ENCODE results near the gene FOXS1. TPM values are rescaled to one million over a fixed set of nuclear protein-coding genes. Genes with fewer than 3 reads are reported as not detected.

FOXS1 gene
- total RNA-seq, 1 donor from 2014 or later, result not detected

- Mint-ChIP-seq H3K27me3 (ENCODE audit: low read depth) (no peaks in the 10 kb centered on the region), H3K4me3 (ENCODE audit: low read depth) (no peak overlapping the region)
Observed at GRCh38 chr20:31842471-31843157, 2.8 kb downstream of the FOXS1 start.

DNA sequence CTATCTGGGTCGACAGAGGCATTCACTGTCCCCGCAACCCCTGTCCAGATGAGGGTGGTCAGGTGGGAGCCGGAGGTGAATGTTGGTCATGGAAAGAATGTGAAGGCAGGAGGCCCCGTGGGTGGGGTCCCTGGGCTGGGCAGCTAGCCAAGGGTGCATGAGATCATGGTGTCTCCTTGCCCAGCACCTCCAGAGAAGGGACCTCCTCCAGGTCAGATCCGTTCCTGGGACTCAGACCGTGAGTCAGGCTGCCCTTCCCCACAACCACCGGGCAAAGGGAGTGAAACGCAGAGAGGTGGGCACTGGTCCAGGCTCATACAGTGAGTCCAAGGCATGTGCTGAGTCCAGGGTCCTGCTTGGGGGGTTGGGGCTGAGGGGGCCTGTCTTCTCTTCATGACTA, 3.5 kb downstream of the FOXS1 start:
- Mint-ChIP-seq H3K36me3 (ENCODE audit: low read depth) (no peaks in the 10 kb centered on the region), H3K27me3 (ENCODE audit: low read depth) (no peaks in the 10 kb centered on the region), H3K4me1 (ENCODE audit: low read depth) (no peaks in the 10 kb centered on the region), H3K9me3 (no peaks in the 10 kb centered on the region), H3K27ac (no peak overlapping the region), H3K4me3 (ENCODE audit: low read depth) (no peak overlapping the region)
- no peak for DNase-seq (ENCODE audit: low spot score)
- intact Hi-C loops (cut with micrococcal nuclease), result no loop called here

More at GRCh38 chr20:31842471-31843157, 2.8 kb downstream of the FOXS1 start:
- intact Hi-C loops (cut with micrococcal nuclease), result no loop called here
- Mint-ChIP-seq H3K27ac (no peak overlapping the region), H3K4me1 (ENCODE audit: low read depth) (no peaks in the 10 kb centered on the region), H3K9me3 (no peaks in the 10 kb centered on the region), H3K36me3 (ENCODE audit: low read depth) (no peaks in the 10 kb centered on the region)
- DNase-seq (ENCODE audit: low spot score), result no peak

GRCh38 chr20:31840906-31841816, 4.2 kb downstream of the FOXS1 start:
- no peaks in the 10 kb centered on the region for H3K9me3 Mint-ChIP-seq
- no peaks in the 10 kb centered on the region for H3K36me3 Mint-ChIP-seq (ENCODE audit: low read depth)
- intact Hi-C loops (cut with micrococcal nuclease), result no loop called here
- H3K27me3 Mint-ChIP-seq (ENCODE audit: low read depth), result no peaks in the 10 kb centered on the region
- H3K27ac Mint-ChIP-seq, result no peak overlapping the region
- H3K4me3 Mint-ChIP-seq (ENCODE audit: low read depth), result no peak overlapping the region
- peaks cover 3% of the 10 kb centered on the region for H3K4me1 Mint-ChIP-seq (ENCODE audit: low read depth)
- DNase-seq (ENCODE audit: low spot score), result no peak

GRCh38 chr20:31839782-31840487, 5.5 kb downstream of the FOXS1 start:
- no peaks in the 10 kb centered on the region for H3K36me3 Mint-ChIP-seq (ENCODE audit: low read depth)
- H3K4me1 Mint-ChIP-seq (ENCODE audit: low read depth), result peaks cover 7% of the 10 kb centered on the region
- no peaks in the 10 kb centered on the region for H3K9me3 Mint-ChIP-seq
- no peaks in the 10 kb centered on the region for H3K27me3 Mint-ChIP-seq (ENCODE audit: low read depth)
- no peak overlapping the region for H3K27ac Mint-ChIP-seq
- no peak overlapping the region for H3K4me3 Mint-ChIP-seq (ENCODE audit: low read depth)
- intact Hi-C loops (cut with micrococcal nuclease), result no loop called here
- DNase-seq (ENCODE audit: low spot score), result no peak

- intact Hi-C loops (cut with micrococcal nuclease), result no loop called here
Observed at GRCh38 chr20:31838646-31839292, 6.6 kb downstream of the FOXS1 start.

GRCh38 chr20:31837896-31838397, 7.5 kb downstream of the FOXS1 start:
- intact Hi-C loops (cut with micrococcal nuclease), result no loop called here
- Mint-ChIP-seq H3K27ac (no peak overlapping the region), H3K36me3 (ENCODE audit: low read depth) (no peaks in the 10 kb centered on the region), H3K4me1 (ENCODE audit: low read depth) (peaks cover 7% of the 10 kb centered on the region), H3K4me3 (ENCODE audit: low read depth) (no peak overlapping the region), H3K9me3 (no peaks in the 10 kb centered on the region), H3K27me3 (ENCODE audit: low read depth) (no peaks in the 10 kb centered on the region)
- no peak for DNase-seq (ENCODE audit: low spot score)

More at GRCh38 chr20:31838646-31839292, 6.6 kb downstream of the FOXS1 start:
- no peaks in the 10 kb centered on the region for H3K9me3 Mint-ChIP-seq
- no peak overlapping the region for H3K27ac Mint-ChIP-seq
- no peaks in the 10 kb centered on the region for H3K27me3 Mint-ChIP-seq (ENCODE audit: low read depth)
- no peak for DNase-seq (ENCODE audit: low spot score)
- no peaks in the 10 kb centered on the region for H3K36me3 Mint-ChIP-seq (ENCODE audit: low read depth)
- peaks cover 7% of the 10 kb centered on the region for H3K4me1 Mint-ChIP-seq (ENCODE audit: low read depth)
- H3K4me3 Mint-ChIP-seq (ENCODE audit: low read depth), result no peak overlapping the region

GRCh38 chr20:31836853-31837608, 8.4 kb downstream of the FOXS1 start:
- Mint-ChIP-seq H3K27me3 (ENCODE audit: low read depth) (no peaks in the 10 kb centered on the region), H3K4me3 (ENCODE audit: low read depth) (no peak overlapping the region), H3K9me3 (no peaks in the 10 kb centered on the region), H3K36me3 (ENCODE audit: low read depth) (no peaks in the 10 kb centered on the region), H3K4me1 (ENCODE audit: low read depth) (peaks cover 7% of the 10 kb centered on the region), H3K27ac (no peak overlapping the region)
- DNase-seq (ENCODE audit: low spot score), result no peak
- intact Hi-C loops (cut with micrococcal nuclease), result no loop called here

DNA sequence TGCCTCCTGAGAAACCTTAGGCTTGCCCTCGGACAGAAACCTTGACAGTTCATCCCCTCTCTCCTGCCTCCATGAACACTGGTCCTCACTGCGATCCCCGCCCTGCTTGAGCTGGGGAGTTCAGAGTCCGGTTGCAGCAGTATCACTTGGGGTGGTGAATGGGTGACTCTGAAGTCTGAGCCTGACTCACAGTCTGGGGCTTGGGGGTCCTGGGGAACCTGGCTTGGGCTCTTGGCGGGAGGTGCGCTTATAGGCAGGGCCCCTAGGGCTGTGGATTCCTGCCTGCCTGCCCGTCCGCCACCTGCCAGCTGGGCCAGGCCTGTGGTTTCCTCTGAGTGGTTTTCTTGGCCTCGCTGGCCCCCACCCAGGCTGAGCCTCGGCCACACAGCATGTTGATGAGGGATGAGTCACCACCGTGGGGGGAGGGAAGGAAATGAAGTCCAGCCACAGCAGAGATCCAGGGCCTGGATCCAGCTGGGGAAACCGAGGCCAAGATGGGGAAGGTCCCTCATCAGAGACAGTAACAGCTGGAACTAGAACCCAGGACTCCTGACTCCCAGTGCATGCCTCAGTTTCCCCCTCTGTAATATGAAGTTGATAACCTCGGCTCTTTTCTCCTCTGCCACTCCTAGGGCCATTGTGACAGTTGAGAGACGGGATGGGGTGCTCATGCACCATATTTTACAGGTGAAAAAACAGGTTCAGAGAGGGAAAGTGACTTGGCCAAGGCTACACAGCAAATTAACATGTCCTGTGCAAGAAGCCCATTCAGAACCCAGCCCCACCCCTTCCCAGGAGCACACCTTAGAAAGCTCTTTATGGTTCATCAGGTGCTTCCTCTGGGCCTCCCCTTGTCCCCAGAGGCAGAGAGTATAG, 9.2 kb downstream of the FOXS1 start:
- intact Hi-C loops (cut with micrococcal nuclease), result no loop called here
- no peak overlapping the region for H3K27ac Mint-ChIP-seq
- no peaks in the 10 kb centered on the region for H3K27me3 Mint-ChIP-seq (ENCODE audit: low read depth)
- H3K9me3 Mint-ChIP-seq, result no peaks in the 10 kb centered on the region
- peak; percentile 31 for DNase-seq (ENCODE audit: low spot score)
- no peak overlapping the region for H3K4me3 Mint-ChIP-seq (ENCODE audit: low read depth)
- H3K36me3 Mint-ChIP-seq (ENCODE audit: low read depth), result no peaks in the 10 kb centered on the region
- peaks cover 7% of the 10 kb centered on the region for H3K4me1 Mint-ChIP-seq (ENCODE audit: low read depth)

DNA sequence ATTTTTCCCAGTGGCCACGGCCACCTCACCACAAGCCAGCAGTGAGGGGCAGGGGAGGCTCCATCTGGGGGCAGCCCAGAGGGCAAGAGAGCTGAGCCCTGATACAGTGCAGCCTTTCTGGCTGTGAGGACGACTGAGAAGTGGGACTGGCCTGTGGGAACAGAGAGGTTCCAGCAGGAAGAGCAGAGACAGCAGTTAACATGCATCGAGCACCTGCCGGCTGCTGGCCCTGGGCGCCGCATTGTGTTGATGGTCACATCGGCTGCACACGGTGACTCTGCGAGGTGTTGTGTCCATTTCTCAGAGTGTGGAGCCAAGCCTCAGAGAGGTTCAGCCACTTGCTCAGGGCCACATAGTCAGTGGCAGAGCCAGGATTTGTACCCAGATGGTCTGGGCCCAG, 9.8 kb downstream of the FOXS1 start:
- intact Hi-C loops (cut with micrococcal nuclease), result no loop called here
- Mint-ChIP-seq H3K27ac (no peak overlapping the region), H3K27me3 (ENCODE audit: low read depth) (no peaks in the 10 kb centered on the region), H3K36me3 (ENCODE audit: low read depth) (no peaks in the 10 kb centered on the region), H3K9me3 (no peaks in the 10 kb centered on the region), H3K4me3 (ENCODE audit: low read depth) (no peak overlapping the region), H3K4me1 (ENCODE audit: low read depth) (peaks cover 7% of the 10 kb centered on the region)
- DNase-seq (ENCODE audit: low spot score), result no peak

GRCh38 chr20:31833931-31834521, 11.4 kb downstream of the FOXS1 start:
- Mint-ChIP-seq H3K27ac (no peak overlapping the region), H3K27me3 (ENCODE audit: low read depth) (no peaks in the 10 kb centered on the region), H3K4me1 (ENCODE audit: low read depth) (peaks cover 7% of the 10 kb centered on the region), H3K4me3 (ENCODE audit: low read depth) (no peak overlapping the region), H3K9me3 (no peaks in the 10 kb centered on the region), H3K36me3 (ENCODE audit: low read depth) (no peaks in the 10 kb centered on the region)
- no peak for DNase-seq (ENCODE audit: low spot score)
- intact Hi-C loops (cut with micrococcal nuclease), result no loop called here

Data from activated T-helper 2 cell treated with anti-CD3 and anti-CD28 coated beads, Interferon-gamma antibody, Interleukin-2, Interleukin-4, amounts not matched to agents 10 μg/mL and 5 μg/mL and 100 μg/mL, durations not matched to agents 14 hours and 24 hours and 36 hours (primary cell).